HG02938 (cell line): Measurements from ENCODE around the gene EEFSEC.

Source experiments
- ATAC-seq: cut with Tn5 transposase; IDR thresholded peaks from one replicate; pipeline ENCODE4 v1.9.1; 2021; ENCODE audit warnings: mild to moderate bottlenecking, moderate library complexity; ENCODE audit not compliant: unreplicated experiment

Gene EEFSEC

GRCh38 chr3:128269796-128270195, 116.5 kb downstream of the EEFSEC start:
- ATAC-seq: no peak

DNA sequence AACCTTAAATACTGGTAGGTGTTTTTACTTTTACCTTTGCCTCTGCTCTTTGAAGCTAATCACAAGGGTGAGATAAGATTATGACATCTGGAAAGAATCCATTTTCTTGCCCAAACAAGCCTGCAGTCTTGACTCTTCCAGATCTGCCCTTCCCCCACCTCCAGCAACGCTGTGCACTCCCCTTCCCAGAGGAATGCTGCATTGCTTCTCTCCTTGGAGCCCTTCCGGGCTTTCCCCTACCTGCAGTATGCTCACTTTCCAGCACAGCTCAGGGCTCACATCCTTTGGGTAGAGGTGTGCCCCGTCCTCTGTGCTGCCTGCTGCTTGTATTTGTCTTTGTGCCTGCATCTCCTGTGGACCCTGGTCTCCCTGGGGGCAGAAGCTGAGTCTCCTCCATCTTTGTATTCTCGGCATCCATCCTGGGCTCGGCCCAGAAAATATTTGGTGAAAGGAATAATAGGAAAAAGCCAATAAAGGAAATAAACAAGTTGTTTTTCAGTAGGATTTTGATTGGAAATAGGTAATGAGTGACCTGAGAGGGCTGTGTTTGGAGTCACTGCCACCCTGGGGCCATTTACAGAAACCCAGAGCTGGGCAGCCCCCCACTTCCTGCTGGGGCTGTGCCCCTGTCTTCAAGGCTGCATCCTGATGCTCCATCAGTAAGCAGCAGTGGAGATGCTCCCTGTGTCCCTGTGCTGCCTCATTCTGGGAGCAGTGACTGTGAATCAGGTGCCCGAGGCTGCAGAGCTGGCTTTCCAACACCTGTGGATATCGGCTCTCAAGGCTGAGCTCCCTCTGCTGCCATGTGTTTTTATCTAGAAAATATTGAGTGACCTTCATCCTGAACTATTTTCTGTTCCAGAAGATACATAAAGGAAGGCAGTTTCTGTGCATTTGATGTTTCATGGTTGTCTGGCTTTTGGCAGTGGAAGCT, 117.5 kb downstream of the EEFSEC start:
- ATAC-seq: no peak

GRCh38 chr3:128271536-128272332, 118.5 kb downstream of the EEFSEC start:
- ATAC-seq: no peak

- no peak for ATAC-seq
Observed at GRCh38 chr3:128273109-128273840, 120.0 kb downstream of the EEFSEC start.

GRCh38 chr3:128273841-128274573, 120.7 kb downstream of the EEFSEC start:
- no peak for ATAC-seq

DNA sequence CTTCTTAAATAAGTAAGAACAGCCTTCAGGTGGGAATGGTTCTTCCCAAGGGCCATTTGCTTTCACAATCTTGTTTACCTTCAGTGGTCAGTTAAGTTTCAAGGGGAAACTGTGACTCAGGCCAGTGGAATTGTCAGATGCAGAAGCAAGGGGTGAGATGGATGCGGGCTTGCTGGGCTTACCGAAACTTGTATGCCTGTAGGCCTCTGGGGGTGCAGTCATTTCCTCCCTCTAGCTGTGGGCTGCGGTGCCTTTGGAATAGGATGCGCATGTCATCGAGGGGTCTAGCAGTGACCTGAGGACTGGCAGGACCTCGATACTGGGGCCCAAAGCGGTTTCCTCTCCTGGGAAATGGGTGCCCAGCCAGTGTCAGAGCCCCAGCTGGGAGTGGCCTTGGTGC, 121.6 kb downstream of the EEFSEC start:
- ATAC-seq: no peak

DNA sequence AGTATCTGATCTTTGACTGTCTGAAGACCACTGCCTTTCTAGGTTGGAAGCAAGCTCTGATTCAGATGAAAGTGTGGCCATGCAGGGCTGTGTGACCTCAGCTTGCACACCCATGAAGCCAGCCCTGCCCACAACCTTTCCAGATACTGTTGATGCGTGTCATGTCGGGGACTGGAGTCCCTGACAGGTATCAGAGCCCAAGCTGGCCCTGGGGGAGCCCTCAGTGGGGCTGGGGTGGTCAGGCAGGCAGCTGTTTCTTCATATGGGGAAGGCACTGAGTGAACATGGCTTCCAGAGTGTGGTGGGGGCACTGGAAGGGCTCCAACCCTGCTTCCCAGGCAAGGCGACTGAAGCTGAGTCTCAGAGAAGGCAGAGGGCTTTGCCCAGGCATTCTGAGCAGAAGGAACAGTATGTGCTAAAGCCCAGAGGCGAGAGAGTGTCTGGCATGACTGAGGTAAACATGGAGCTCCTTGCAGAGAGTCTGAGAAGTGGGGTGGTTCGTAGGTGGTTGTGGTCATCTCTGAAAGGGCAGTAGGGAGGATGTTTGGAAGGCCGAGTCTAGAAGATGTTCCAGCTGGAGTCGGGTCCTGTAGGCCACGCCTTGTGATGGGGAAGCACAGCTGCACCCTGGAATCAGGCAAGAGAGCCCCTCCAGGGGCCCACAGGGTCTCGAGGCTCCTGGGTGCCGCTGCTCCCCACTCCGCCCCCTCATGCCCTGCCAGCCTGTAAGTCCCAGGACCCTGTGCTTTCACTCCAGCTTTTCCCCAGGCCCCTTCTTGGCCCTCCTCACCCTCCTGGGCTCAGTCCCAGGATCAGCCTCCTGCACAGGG, 122.2 kb downstream of the EEFSEC start:
- no peak for ATAC-seq

GRCh38 chr3:128276146-128276435, 122.8 kb downstream of the EEFSEC start:
- ATAC-seq: no peak

GRCh38 chr3:128276577-128277183, 123.4 kb downstream of the EEFSEC start:
- ATAC-seq: no peak

- ATAC-seq: no peak
Observed at GRCh38 chr3:128277378-128278069, 124.2 kb downstream of the EEFSEC start.

- ATAC-seq: no peak
Observed at GRCh38 chr3:128278130-128278529, 124.8 kb downstream of the EEFSEC start.

- ATAC-seq: no peak
Observed at GRCh38 chr3:128278761-128279600, 125.7 kb downstream of the EEFSEC start.

DNA sequence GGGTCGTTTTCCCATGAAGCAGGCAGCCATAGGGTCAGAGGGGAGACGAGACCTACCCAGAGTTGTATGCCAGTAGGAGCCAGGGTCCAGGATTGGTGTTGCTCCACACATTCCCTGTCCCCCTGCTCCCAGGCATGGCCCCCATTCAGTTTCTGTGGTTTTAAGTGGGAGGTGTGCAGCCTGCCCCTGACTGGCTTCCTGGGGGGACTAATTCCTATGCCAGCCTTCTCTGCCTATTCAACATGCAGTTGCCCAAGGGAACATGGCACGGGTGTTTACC, 126.3 kb downstream of the EEFSEC start:
- ATAC-seq: no peak

GRCh38 chr3:128280481-128281052, 127.3 kb downstream of the EEFSEC start:
- no peak for ATAC-seq

- no peak for ATAC-seq
Observed at GRCh38 chr3:128281056-128281455, 127.8 kb downstream of the EEFSEC start.

GRCh38 chr3:128281461-128282367, 128.4 kb downstream of the EEFSEC start:
- ATAC-seq: no peak
